WTC11 (cell line): Measurements from ENCODE around the gene BMP8A.

Experiments
- CTCF ChIP-seq: fragments of 200-600 bp; IDR thresholded peaks from 2 replicates; pipeline ENCODE4 v1.8.0; 2022; ENCODE audit warnings: antibody characterized with exemption
- NFYB ChIP-seq: sonication (generic); formaldehyde crosslinking; conservative IDR thresholded peaks from 2 replicates; pipeline ENCODE4 v1.8.0; 2022; ENCODE audit warnings: low read depth, missing genetic modification reagents
- TEAD1 ChIP-seq: sonication (generic); formaldehyde crosslinking; IDR thresholded peaks from 2 replicates; pipeline ENCODE4 v1.8.0; 2022; ENCODE audit warnings: mild to moderate bottlenecking, missing genetic modification reagents
- TEAD4 ChIP-seq: sonication (generic); formaldehyde crosslinking; IDR thresholded peaks from 2 replicates; pipeline ENCODE4 v1.8.0; 2022; ENCODE audit warnings: mild to moderate bottlenecking, missing genetic modification reagents
- USF1 ChIP-seq: sonication (generic); formaldehyde crosslinking; IDR thresholded peaks from 2 replicates; pipeline ENCODE4 v1.8.0; 2022; ENCODE audit warnings: mild to moderate bottlenecking, missing genetic modification reagents
- TF ChIP-seq, protein P1 (sequence below): sonication (generic); formaldehyde crosslinking; IDR thresholded peaks from 2 replicates; pipeline ENCODE4 v1.8.1; 2023; ENCODE audit warnings: mild to moderate bottlenecking, missing genetic modification reagents

- no peak for TF ChIP-seq USF1
- TF ChIP-seq CTCF, result no peak
- TF ChIP-seq TEAD1, result no peak
- TF ChIP-seq NFYB (CRISPR knock-in tag), result no peak
- TF ChIP-seq, protein P1, sequence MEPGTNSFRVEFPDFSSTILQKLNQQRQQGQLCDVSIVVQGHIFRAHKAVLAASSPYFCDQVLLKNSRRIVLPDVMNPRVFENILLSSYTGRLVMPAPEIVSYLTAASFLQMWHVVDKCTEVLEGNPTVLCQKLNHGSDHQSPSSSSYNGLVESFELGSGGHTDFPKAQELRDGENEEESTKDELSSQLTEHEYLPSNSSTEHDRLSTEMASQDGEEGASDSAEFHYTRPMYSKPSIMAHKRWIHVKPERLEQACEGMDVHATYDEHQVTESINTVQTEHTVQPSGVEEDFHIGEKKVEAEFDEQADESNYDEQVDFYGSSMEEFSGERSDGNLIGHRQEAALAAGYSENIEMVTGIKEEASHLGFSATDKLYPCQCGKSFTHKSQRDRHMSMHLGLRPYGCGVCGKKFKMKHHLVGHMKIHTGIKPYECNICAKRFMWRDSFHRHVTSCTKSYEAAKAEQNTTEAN (CRISPR knock-in tag), result no peak
- no peak for TF ChIP-seq TEAD4
These were observed 16.8 kb downstream of the BMP8A start for GRCh38 chr1:39508266-39508665.
